ENCODE data around the gene CSRNP2. TPM values are rescaled to one million over a fixed set of nuclear protein-coding genes. Genes with fewer than 3 reads are reported as not detected.

Gene CSRNP2, protein sequence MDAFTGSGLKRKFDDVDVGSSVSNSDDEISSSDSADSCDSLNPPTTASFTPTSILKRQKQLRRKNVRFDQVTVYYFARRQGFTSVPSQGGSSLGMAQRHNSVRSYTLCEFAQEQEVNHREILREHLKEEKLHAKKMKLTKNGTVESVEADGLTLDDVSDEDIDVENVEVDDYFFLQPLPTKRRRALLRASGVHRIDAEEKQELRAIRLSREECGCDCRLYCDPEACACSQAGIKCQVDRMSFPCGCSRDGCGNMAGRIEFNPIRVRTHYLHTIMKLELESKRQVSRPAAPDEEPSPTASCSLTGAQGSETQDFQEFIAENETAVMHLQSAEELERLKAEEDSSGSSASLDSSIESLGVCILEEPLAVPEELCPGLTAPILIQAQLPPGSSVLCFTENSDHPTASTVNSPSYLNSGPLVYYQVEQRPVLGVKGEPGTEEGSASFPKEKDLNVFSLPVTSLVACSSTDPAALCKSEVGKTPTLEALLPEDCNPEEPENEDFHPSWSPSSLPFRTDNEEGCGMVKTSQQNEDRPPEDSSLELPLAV
- total RNA-seq (10 to 100 TPM; 34.1 to 35.0 TPM), polyA plus RNA-seq (1 to 10 TPM; 4.6 to 6.3 TPM)

DNA sequence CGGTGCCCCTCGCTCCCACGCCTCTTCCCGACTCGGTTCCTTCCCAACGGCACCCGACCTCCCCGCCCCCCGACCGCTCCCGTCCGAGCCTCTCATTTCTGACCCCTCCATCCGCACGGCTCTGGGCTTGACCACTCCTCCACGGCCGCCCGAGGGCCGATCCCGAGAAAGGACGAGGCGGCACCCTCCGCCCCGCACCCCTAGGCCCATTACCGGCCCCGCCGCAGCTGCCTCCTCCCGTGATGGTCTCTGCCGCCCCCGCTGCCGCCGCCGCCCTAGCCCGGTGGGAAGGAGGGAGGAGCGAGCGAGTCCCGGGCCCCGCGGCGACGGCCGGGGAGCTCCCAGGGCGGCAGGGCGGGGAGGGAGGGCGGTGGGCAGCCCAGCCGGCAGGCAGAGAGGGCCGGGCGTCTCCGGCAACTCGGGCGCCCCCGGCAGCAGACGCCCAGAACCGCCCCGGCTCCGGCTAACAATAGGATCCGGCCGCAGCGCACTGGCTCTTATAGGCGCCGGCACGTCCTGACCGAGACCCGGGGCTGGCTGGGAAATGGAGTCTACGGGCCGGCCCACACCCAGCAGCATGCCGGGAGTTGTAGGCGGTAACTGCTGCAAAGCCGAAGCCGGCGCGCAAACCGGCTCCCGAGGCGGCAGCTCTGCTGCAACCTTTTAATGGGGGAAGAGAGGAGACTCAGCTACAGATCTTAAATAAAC is at the start of gene CSRNP2:
TSS of gene CSRNP2 (minus strand) at position 471 of the 708 bp plus-strand sequence. CDS start 7,035 bp downstream, outside the sequence.
- Mint-ChIP-seq H3K27me3 (no peaks in the 10 kb centered on the region), H3K9me3 (peaks cover 0 to 6% (median 0%) of the 10 kb centered on the region in 8 donors), H3K36me3 (peaks cover 0 to 11% of the 10 kb centered on the region in 2 donors), H3K4me3 (peak within 1 kb of the TSS; percentile 93 to 98 (median 96)), H3K4me1 (peaks cover 28 to 45% (median 36%) of the 10 kb centered on the region in 4 donors), H3K27ac (peak within 1 kb of the TSS; percentile 88 to 97 (median 95))
- CTCF ChIA-PET (ENCODE audit: partially characterized antibody), result interaction anchor here (0.9 to 1.2 kb wide), 2 partner anchors 17 to 36 kb away, joined by 3 to 5 read pairs; no protein-coding TSS in a partner anchor
- H3K4me3 ChIP-seq (ENCODE audit: low read length in 2 of 2), result peak within 1 kb of the TSS; percentile 67 to 93
- intact Hi-C loops (cut with micrococcal nuclease), result loop anchor here (1.0 to 5.0 kb wide), 4 partner anchors 35 to 1341 kb away; partner anchors contain the start of genes DAZAP2, LETMD1, TFCP2 and TMBIM6
- peak; percentile 94 to 96 (median 95) for DNase-seq
- peaks cover 21% of the 10 kb centered on the region for H3K4me1 ChIP-seq (ENCODE audit: insufficient read depth, low read length)
- H3K36me3 ChIP-seq (ENCODE audit: insufficient read depth, low read length), result no peaks in the 10 kb centered on the region
- POLR2A ChIA-PET (ENCODE audit: partially characterized antibody), result interaction anchor here (0.6 to 4.1 kb wide), 20 partner anchors 8 to 683 kb away, joined by 3 to 26 read pairs (median 4); partner anchors contain the start of genes ATF1, DAZAP2, LARP4 and LETMD1
- no peaks in the 10 kb centered on the region for H3K9me3 ChIP-seq (ENCODE audit: control insufficient read depth in 1 of 2, low read length in 2 of 2)
- peak within 1 kb of the TSS; percentile 86 for H3K27ac ChIP-seq (ENCODE audit: low read depth, low read length)
- no peaks in the 10 kb centered on the region for H3K27me3 ChIP-seq (ENCODE audit: insufficient read depth, low read length)

- ChIA-PET CTCF (ENCODE audit: partially characterized antibody) (no interaction called here), POLR2A (ENCODE audit: partially characterized antibody) (no interaction called here)
- Histone ChIP-seq H3K4me1 (ENCODE audit: insufficient read depth, low read length) (no peaks in the 10 kb centered on the region), H3K36me3 (ENCODE audit: insufficient read depth, low read length) (no peaks in the 10 kb centered on the region), H3K9me3 (ENCODE audit: control insufficient read depth in 1 of 2, low read length in 2 of 2) (no peaks in the 10 kb centered on the region), H3K27me3 (ENCODE audit: insufficient read depth, low read length) (no peaks in the 10 kb centered on the region), H3K27ac (ENCODE audit: low read depth, low read length) (no peak overlapping the region), H3K4me3 (ENCODE audit: low read length in 2 of 2) (no peak overlapping the region)
- H3K4me3 Mint-ChIP-seq, result no peak overlapping the region
- intact Hi-C loops (cut with micrococcal nuclease), result no loop called here
- peaks cover 0 to 3% (median 1%) of the 10 kb centered on the region in 4 donors for H3K4me1 Mint-ChIP-seq
- peaks cover 4 to 10% of the 10 kb centered on the region in 2 donors for H3K36me3 Mint-ChIP-seq
- no peaks in the 10 kb centered on the region for H3K27me3 Mint-ChIP-seq
- DNase-seq, result no peak
- peak overlapping the region in 1 of 7 donors; percentile 31 for H3K27ac Mint-ChIP-seq
- no peaks in the 10 kb centered on the region for H3K9me3 Mint-ChIP-seq
These were observed 49.3 kb upstream of the CSRNP2 start for GRCh38 chr12:51132693-51133092.

DNA sequence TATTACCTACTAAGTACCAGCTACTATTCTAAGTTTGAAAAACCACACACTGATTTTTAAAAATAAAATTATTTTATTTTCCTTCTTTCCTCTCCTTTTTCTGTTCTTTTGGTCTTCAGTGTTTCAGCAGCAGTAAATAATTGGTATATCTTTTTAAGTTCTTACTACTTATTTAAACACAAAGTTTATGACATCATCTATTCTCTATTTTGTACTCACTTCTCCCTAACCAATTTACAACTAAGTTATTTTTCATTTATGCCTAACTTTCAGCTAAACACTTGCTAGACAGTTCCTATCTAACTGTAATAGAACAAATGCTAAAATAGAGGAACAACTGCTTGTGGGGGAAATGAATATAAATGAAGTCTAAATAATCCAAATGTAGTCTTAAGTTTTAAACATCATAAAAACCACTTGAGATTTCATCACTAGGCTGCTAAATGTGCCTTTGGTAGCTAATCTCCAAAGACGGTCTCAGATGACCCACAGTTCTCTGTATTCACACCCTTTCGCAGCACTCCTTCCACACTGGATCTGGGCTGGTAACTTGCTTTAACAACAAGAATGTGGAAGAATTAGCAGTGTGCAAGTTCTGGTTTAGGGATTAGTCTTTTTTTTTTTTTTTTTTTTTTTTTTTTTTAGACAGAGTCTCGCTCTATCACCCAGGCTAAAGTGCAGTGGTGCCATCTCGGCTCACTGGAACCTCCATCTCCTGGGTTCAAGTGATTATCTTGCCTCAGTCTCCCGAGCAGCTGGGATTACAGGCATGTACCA is 48.5 kb upstream of the CSRNP2 start:
- Mint-ChIP-seq H3K4me3 (no peak overlapping the region), H3K9me3 (no peaks in the 10 kb centered on the region), H3K36me3 (peaks cover under 1 to 3% of the 10 kb centered on the region in 2 donors), H3K27me3 (no peaks in the 10 kb centered on the region), H3K27ac (peak overlapping the region in 5 of 7 donors; percentile 0 to 52 (median 26)), H3K4me1 (peaks cover 0 to 6% (median 4%) of the 10 kb centered on the region in 4 donors)
- intact Hi-C loops (cut with micrococcal nuclease), result no loop called here
- no peaks in the 10 kb centered on the region for H3K4me1 ChIP-seq (ENCODE audit: insufficient read depth, low read length)
- H3K27me3 ChIP-seq (ENCODE audit: insufficient read depth, low read length), result no peaks in the 10 kb centered on the region
- no peak for DNase-seq
- H3K4me3 ChIP-seq (ENCODE audit: low read length in 2 of 2), result no peak overlapping the region
- no peaks in the 10 kb centered on the region for H3K36me3 ChIP-seq (ENCODE audit: insufficient read depth, low read length)
- H3K9me3 ChIP-seq (ENCODE audit: control insufficient read depth in 1 of 2, low read length in 2 of 2), result no peaks in the 10 kb centered on the region
- ChIA-PET POLR2A (ENCODE audit: partially characterized antibody) (no interaction called here), CTCF (ENCODE audit: partially characterized antibody) (interaction anchor here (0.5 kb wide), 1 partner anchor 890 kb away, joined by 3 read pairs; no protein-coding TSS in a partner anchor)
- no peak overlapping the region for H3K27ac ChIP-seq (ENCODE audit: low read depth, low read length)

GRCh38 chr12:51128919-51129318 is 45.5 kb upstream of the CSRNP2 start:
- intact Hi-C loops (cut with micrococcal nuclease), result no loop called here
- H3K4me1 Mint-ChIP-seq, result peaks cover 0 to 10% (median 6%) of the 10 kb centered on the region in 4 donors
- H3K27me3 Mint-ChIP-seq, result no peaks in the 10 kb centered on the region
- H3K27me3 ChIP-seq (ENCODE audit: insufficient read depth, low read length), result no peaks in the 10 kb centered on the region
- DNase-seq, result no peak
- peaks cover 10 to 12% of the 10 kb centered on the region in 2 donors for H3K36me3 Mint-ChIP-seq
- no peaks in the 10 kb centered on the region for H3K9me3 ChIP-seq (ENCODE audit: control insufficient read depth in 1 of 2, low read length in 2 of 2)
- no peak overlapping the region for H3K4me3 Mint-ChIP-seq
- no peak overlapping the region for H3K27ac Mint-ChIP-seq
- POLR2A ChIA-PET (ENCODE audit: partially characterized antibody), result interaction anchor here (0.7 to 1.0 kb wide), 2 partner anchors 21 to 90 kb away, joined by 3 to 5 read pairs; no protein-coding TSS in a partner anchor
- no peaks in the 10 kb centered on the region for H3K36me3 ChIP-seq (ENCODE audit: insufficient read depth, low read length)
- H3K4me3 ChIP-seq (ENCODE audit: low read length in 2 of 2), result no peak overlapping the region
- H3K27ac ChIP-seq (ENCODE audit: low read depth, low read length), result no peak overlapping the region
- no peaks in the 10 kb centered on the region for H3K9me3 Mint-ChIP-seq
- no peaks in the 10 kb centered on the region for H3K4me1 ChIP-seq (ENCODE audit: insufficient read depth, low read length)
- CTCF ChIA-PET (ENCODE audit: partially characterized antibody), result no interaction called here

DNA sequence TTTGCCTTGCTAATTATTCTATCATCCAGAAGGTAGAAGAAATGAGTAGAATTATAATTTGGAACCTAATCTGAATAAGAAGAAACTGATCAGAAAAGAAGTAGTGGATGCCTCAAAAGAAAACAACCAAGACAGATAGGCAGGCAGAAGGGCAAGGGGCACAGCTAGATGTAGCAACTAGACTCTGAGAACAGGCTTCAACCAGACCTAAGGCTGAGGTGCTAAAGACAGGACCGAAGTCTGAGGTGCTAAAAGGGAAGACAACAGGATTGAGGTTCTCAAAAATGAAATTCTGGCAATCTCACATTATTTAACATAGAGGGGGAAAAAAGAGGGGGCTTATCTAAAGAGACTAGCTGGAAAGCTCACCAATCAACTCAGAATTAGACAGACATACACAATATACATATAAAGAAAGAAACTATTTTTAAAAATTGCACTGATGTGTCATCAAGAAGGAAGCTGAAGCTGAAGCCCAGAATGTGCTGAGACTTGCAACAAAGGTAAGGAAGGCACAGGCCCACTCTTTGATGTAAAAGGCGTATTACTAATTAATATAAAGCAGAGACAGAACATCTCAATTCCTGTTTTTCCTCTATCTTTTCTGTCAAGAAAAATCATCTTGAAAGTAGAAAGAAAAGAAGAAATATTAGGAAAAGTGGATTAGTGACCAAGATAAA is 43.8 kb upstream of the CSRNP2 start:
- Histone ChIP-seq H3K9me3 (ENCODE audit: control insufficient read depth in 1 of 2, low read length in 2 of 2) (no peaks in the 10 kb centered on the region), H3K27ac (ENCODE audit: low read depth, low read length) (no peak overlapping the region), H3K4me3 (ENCODE audit: low read length in 2 of 2) (no peak overlapping the region), H3K36me3 (ENCODE audit: insufficient read depth, low read length) (no peaks in the 10 kb centered on the region), H3K27me3 (ENCODE audit: insufficient read depth, low read length) (no peaks in the 10 kb centered on the region), H3K4me1 (ENCODE audit: insufficient read depth, low read length) (no peaks in the 10 kb centered on the region)
- no peak for DNase-seq
- ChIA-PET CTCF (ENCODE audit: partially characterized antibody) (no interaction called here), POLR2A (ENCODE audit: partially characterized antibody) (no interaction called here)
- Mint-ChIP-seq H3K27ac (peak overlapping the region in 4 of 7 donors; percentile 8 to 85 (median 42)), H3K4me3 (no peak overlapping the region), H3K9me3 (no peaks in the 10 kb centered on the region), H3K27me3 (no peaks in the 10 kb centered on the region), H3K36me3 (peaks cover 13 to 14% of the 10 kb centered on the region in 2 donors), H3K4me1 (peaks cover 0 to 10% (median 6%) of the 10 kb centered on the region in 4 donors)
- intact Hi-C loops (cut with micrococcal nuclease), result no loop called here

DNA sequence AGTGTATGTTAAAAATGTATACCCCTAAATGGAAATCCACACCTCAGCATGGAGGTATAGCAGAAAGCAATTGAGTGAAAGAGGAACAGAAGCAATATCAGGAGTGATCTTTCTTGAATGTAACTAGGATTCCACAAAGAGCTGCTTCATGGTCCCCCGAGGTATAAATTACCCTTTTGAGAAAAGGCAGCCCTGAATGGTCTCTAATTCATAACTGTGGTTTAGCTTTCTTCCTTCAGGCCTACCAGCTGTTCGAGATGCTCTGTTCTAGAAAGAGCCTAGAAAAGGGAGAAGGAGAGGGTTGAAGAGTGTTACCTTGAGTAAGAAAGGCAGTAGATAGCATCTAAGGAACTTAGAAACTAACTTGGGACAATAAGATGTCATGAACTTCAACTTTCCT is 42.9 kb upstream of the CSRNP2 start:
- no peak overlapping the region for H3K4me3 ChIP-seq (ENCODE audit: low read length in 2 of 2)
- Mint-ChIP-seq H3K36me3 (peaks cover 13 to 14% of the 10 kb centered on the region in 2 donors), H3K27ac (peak overlapping the region in 1 of 7 donors; percentile 0), H3K9me3 (no peaks in the 10 kb centered on the region), H3K4me1 (peaks cover 0 to 10% (median 5%) of the 10 kb centered on the region in 4 donors), H3K4me3 (no peak overlapping the region), H3K27me3 (no peaks in the 10 kb centered on the region)
- H3K36me3 ChIP-seq (ENCODE audit: insufficient read depth, low read length), result no peaks in the 10 kb centered on the region
- H3K4me1 ChIP-seq (ENCODE audit: insufficient read depth, low read length), result no peaks in the 10 kb centered on the region
- ChIA-PET POLR2A (ENCODE audit: partially characterized antibody) (no interaction called here), CTCF (ENCODE audit: partially characterized antibody) (no interaction called here)
- no peak for DNase-seq
- no peak overlapping the region for H3K27ac ChIP-seq (ENCODE audit: low read depth, low read length)
- no peaks in the 10 kb centered on the region for H3K27me3 ChIP-seq (ENCODE audit: insufficient read depth, low read length)
- no peaks in the 10 kb centered on the region for H3K9me3 ChIP-seq (ENCODE audit: control insufficient read depth in 1 of 2, low read length in 2 of 2)
- intact Hi-C loops (cut with micrococcal nuclease), result no loop called here

Data from CD4-positive, alpha-beta memory T cell (primary cell).